GM18519 (cell line): ENCODE measurements around the gene RNF32.
A peak's percentile ranks its signal among the peaks of the same experiment; 100 is the strongest.
"Not testable (repeated sequence)": the region's sequence is repeated elsewhere in the genome, so short reads cannot be mapped to it uniquely, and the experiment has no call there.

Experiments used
- ATAC-seq: cut with Tn5 transposase; IDR thresholded peaks from one replicate; pipeline ENCODE4 v1.9.1; 2021; ENCODE audit warnings: mild to moderate bottlenecking, moderate library complexity; ENCODE audit not compliant: unreplicated experiment, low FRiP score

Gene RNF32

GRCh38 chr7:156639426-156640256 lies 933 bp upstream of the RNF32 start:
- ATAC-seq, result no peak

- peak; percentile 31 for ATAC-seq
These were observed 443 bp downstream of the RNF32 start for GRCh38 chr7:156640949-156641485.

GRCh38 chr7:156642306-156643045 lies 1.9 kb downstream of the RNF32 start:
- ATAC-seq, result no peak

DNA sequence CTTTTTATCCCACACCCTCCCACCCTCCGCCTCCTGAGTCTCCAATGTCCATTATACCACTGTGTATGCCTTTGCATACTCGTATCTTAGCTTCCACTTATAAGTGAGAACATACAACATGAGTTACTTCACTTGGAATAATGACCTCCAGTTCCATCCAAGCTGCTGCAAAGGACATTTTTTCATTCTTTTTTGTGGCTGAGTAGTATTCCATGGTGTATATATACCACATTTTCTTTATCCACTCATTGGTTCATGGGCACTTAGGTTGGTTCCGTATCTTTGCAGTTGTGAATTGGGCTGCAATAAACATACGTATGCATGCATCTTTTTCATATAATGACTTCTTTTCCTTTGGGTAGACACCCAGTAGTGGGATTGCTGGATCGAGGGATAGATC lies 6.8 kb downstream of the RNF32 start:
- not testable (repeated sequence) for ATAC-seq

GRCh38 chr7:156650042-156650441 lies 9.5 kb downstream of the RNF32 start:
- ATAC-seq, result no peak

- no peak for ATAC-seq
These were observed 10.9 kb downstream of the RNF32 start for GRCh38 chr7:156651474-156651873.

- no peak for ATAC-seq
These were observed 12.5 kb downstream of the RNF32 start for GRCh38 chr7:156652886-156653568.

DNA sequence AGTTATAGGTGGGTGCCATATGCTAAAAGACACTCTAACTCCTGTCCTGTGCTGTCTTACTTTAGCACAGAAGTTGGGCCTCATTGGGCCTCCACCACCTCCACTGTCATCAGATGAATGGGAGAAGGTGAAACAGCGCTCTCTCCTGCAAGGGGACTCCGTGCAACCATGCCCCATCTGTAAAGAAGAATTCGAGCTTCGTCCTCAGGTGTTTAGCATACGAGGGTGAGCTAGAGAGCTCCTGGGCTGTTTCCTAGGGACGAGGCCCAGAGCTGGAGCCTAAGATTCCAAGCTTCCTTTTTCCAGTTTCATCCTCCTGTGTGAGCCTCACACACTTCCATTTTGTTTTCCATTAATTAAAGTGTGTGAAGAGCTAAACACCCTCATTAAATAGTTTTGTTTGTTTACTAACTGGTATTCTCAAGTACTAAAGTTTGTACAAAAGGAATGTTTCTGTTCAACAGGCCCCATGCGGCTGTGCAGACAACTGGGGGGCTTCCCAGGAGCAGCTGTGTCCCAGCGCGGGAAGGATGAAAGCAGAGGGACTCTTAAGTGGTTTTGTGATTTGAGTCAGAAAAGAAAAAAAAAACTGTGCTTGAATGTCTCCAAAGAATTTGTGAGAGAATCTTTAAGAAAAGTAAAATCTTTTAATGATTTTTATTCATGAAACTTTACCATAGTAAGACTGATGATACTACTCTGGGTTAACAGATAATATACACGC lies 14.1 kb downstream of the RNF32 start:
- ATAC-seq, result no peak

- no peak for ATAC-seq
These were observed 14.7 kb downstream of the RNF32 start for GRCh38 chr7:156655251-156655650.

DNA sequence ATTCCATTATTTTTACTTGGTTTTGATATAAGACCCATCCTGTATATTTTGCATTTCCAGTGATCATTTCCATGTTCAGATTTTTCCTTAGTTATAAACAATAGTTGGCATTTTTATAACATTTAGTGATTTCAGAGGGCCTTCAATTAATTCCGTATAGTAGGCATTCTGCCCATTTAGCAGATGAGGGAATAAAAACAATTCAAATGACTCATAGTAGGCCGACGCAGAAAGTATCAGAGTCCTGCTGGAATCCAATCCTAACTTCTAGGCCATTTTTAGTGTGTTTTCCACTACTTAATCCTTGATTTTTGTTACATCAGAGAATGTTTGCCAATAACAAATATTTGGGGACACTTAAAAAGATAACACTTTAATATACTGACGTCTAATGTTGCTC lies 15.4 kb downstream of the RNF32 start:
- no peak for ATAC-seq

DNA sequence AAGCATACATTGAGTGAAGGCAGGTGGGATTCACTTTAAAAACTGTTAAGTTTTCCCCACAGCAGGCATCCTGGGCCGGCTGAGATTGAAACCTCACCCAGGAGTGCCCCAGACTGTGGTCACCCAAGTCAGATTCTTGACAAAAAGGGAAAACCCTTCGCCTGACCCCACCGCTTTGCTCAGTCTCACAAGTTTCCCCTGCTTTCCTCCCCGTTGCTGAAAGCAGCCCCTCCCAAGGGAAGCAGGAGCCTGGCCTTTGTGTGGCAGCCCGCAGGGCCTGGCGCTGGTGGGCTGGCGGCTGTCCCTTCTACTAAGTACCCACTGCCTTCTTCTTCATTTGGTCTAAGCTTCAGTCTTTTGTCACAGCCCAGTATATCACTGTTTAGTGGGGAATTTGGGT lies 16.0 kb downstream of the RNF32 start:
- ATAC-seq, result no peak

DNA sequence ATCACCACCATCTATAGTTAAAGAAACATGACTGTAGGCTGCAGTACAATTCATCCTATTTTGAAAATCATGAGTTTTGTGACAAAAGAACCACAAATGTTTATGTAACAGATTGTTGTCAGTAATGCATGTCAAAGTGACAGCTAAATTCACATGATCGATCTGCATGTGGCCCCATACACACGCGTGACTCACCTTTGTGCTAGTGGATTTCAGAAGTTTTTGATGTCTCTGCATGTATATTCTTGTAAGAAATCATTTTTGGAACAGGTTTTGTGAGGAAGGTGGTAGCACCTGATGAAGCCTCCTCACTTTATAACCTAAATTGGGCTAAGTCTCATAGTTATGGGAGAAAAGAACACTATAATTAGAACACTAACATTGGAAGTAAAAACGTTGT lies 17.1 kb downstream of the RNF32 start:
- no peak for ATAC-seq

DNA sequence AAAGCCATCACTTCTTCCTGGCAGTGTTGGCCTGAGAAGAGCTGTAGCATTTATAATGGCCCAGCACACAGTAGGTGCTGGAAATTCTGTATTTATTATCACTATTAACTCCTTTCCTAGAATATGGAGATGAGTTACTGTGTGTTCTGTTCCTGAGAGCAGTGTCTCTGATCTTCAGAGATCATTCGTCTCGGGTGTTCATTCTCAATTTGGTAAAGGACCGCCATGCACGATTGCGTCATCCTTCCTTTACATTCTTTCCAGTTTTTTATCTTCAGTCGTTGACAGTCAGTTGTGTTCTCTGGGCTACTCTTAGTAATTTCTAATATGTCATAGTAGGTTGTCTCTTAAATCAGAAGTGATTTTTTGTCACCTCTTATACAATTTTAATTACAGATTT lies 18.6 kb downstream of the RNF32 start:
- no peak for ATAC-seq

- ATAC-seq, result no peak
These were observed 19.4 kb downstream of the RNF32 start for GRCh38 chr7:156659961-156660360.

GRCh38 chr7:156661637-156662036 lies 21.1 kb downstream of the RNF32 start:
- no peak for ATAC-seq

DNA sequence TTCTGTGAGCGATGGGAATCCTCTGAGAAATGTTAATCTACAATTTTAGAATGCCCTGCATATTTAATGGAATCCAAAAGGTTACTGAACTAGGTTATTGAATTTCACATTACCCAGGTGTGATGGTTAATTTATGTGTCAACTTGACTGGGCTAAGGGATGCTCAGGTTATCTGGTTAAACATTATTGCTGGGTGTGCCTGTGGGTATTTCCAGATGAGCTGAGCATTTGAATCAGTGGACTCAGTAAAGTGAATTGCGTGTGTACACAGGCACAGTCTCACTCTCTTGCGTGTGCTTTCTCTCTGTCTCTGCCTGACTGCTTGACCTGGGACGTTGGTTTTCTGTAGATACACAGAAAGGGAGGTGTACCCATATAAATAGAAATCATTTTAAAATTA lies 21.7 kb downstream of the RNF32 start:
- no peak for ATAC-seq

- no peak for ATAC-seq
These were observed 24.5 kb downstream of the RNF32 start for GRCh38 chr7:156665101-156665500.

DNA sequence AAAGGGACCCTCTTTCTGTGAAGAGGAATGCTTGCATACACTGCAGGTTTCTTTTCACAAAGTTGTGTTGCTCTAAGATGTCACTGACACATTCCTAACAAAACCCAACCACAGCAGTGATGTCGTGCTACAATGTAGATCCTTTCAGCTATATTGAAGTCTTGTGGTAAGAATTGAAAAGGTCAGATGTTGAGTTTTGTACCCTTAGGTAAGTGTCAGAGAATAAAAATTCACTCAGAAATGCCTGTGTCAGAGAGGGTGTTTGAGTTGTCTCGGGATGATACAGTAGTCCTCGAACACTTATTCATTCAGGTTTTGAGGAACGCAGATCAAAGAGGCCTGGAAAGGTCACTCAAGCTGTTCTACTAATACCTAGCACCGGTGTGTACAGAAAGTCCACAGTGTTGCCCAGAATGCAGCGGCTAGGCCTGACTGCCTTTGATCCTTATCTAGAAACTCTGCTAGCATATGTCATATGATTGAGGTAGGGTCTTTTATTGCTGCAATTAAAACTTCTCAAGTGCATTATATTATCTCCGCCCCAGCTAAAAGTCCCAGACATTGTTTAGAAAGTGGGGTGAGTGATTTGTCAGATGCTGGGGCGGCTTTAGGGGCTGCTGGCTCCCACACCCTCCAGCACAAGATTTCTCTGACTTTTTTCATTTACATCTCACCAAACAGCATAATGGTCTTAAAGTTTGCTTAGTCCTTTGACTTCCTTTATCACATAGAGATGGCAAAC lies 26.0 kb downstream of the RNF32 start:
- ATAC-seq, result no peak

DNA sequence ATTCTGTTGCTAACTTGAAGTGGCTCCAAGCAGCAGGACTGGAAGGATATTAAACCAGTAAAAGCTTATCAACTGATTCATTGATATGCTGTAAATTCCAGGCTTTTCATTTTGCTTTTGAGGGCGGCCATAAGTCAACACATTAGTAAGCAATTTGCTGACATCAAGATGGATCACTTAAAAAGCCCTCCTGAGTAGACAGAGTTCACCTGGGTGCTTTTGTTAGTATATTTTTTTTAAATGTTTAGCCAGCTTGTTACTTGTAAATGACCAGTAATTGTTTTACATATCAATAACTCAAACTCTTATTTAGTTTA lies 26.5 kb downstream of the RNF32 start:
- no peak for ATAC-seq
